Measurements from ENCODE around the gene ADD1. TPM values are rescaled to one million over a fixed set of nuclear protein-coding genes. Genes with fewer than 3 reads are reported as not detected.

ADD1 gene
- total RNA-seq, 1 donor from 2014 or later: 155 TPM

- H3K27ac ChIP-seq (ENCODE audit: low read depth, low read length): peak overlapping the region; percentile 67
- peaks cover 61 to 76% (median 67%) of the 10 kb centered on the region in 3 donors for H3K4me1 ChIP-seq (ENCODE audit: control insufficient read depth in 3 of 3, insufficient read depth in 3 of 3, low read length in 3 of 3)
- H3K27me3 ChIP-seq (ENCODE audit: control insufficient read depth in 3 of 3, insufficient read depth in 3 of 3, low read length in 3 of 3): no peaks in the 10 kb centered on the region
- H3K4me3 ChIP-seq (ENCODE audit: low read length in 3 of 3): peak overlapping the region; percentile 10 to 67 (median 55)
- no peaks in the 10 kb centered on the region for H3K36me3 ChIP-seq (ENCODE audit: control insufficient read depth in 3 of 3, insufficient read depth in 3 of 3, low read length in 3 of 3)
- H3K9me3 ChIP-seq (ENCODE audit: control insufficient read depth in 3 of 3, low read length in 3 of 3): no peaks in the 10 kb centered on the region
- H3K9ac ChIP-seq (ENCODE audit: low read depth in 1 of 3, low read length in 3 of 3): peak overlapping the region; percentile 34 to 72 (median 60)
These were observed 25.3 kb downstream of the ADD1 start for GRCh38 chr4:2868877-2869487.

GRCh38 chr4:2869659-2870058, 26.0 kb downstream of the ADD1 start:
- H3K27ac ChIP-seq (ENCODE audit: low read depth, low read length): no peak overlapping the region
- no peaks in the 10 kb centered on the region for H3K9me3 ChIP-seq (ENCODE audit: control insufficient read depth in 3 of 3, low read length in 3 of 3)
- H3K4me1 ChIP-seq (ENCODE audit: control insufficient read depth in 3 of 3, insufficient read depth in 3 of 3, low read length in 3 of 3): peaks cover 62 to 80% (median 64%) of the 10 kb centered on the region in 3 donors
- no peaks in the 10 kb centered on the region for H3K27me3 ChIP-seq (ENCODE audit: control insufficient read depth in 3 of 3, insufficient read depth in 3 of 3, low read length in 3 of 3)
- no peak overlapping the region for H3K4me3 ChIP-seq (ENCODE audit: low read length in 3 of 3)
- H3K36me3 ChIP-seq (ENCODE audit: control insufficient read depth in 3 of 3, insufficient read depth in 3 of 3, low read length in 3 of 3): no peaks in the 10 kb centered on the region
- H3K9ac ChIP-seq (ENCODE audit: low read depth in 1 of 3, low read length in 3 of 3): no peak overlapping the region

GRCh38 chr4:2870082-2870481, 26.4 kb downstream of the ADD1 start:
- H3K4me3 ChIP-seq (ENCODE audit: low read length in 3 of 3): no peak overlapping the region
- H3K27ac ChIP-seq (ENCODE audit: low read depth, low read length): no peak overlapping the region
- no peak overlapping the region for H3K9ac ChIP-seq (ENCODE audit: low read depth in 1 of 3, low read length in 3 of 3)
- H3K27me3 ChIP-seq (ENCODE audit: control insufficient read depth in 3 of 3, insufficient read depth in 3 of 3, low read length in 3 of 3): no peaks in the 10 kb centered on the region
- no peaks in the 10 kb centered on the region for H3K36me3 ChIP-seq (ENCODE audit: control insufficient read depth in 3 of 3, insufficient read depth in 3 of 3, low read length in 3 of 3)
- H3K9me3 ChIP-seq (ENCODE audit: control insufficient read depth in 3 of 3, low read length in 3 of 3): no peaks in the 10 kb centered on the region
- H3K4me1 ChIP-seq (ENCODE audit: control insufficient read depth in 3 of 3, insufficient read depth in 3 of 3, low read length in 3 of 3): peaks cover 61 to 80% (median 63%) of the 10 kb centered on the region in 3 donors

GRCh38 chr4:2871466-2871865, 27.8 kb downstream of the ADD1 start:
- Histone ChIP-seq H3K27ac (ENCODE audit: low read depth, low read length) (no peak overlapping the region), H3K4me3 (ENCODE audit: low read length in 3 of 3) (no peak overlapping the region), H3K9me3 (ENCODE audit: control insufficient read depth in 3 of 3, low read length in 3 of 3) (no peaks in the 10 kb centered on the region), H3K4me1 (ENCODE audit: control insufficient read depth in 3 of 3, insufficient read depth in 3 of 3, low read length in 3 of 3) (peaks cover 49 to 68% (median 51%) of the 10 kb centered on the region in 3 donors), H3K36me3 (ENCODE audit: control insufficient read depth in 3 of 3, insufficient read depth in 3 of 3, low read length in 3 of 3) (peaks cover 2 to 6% (median 3%) of the 10 kb centered on the region in 3 donors), H3K27me3 (ENCODE audit: control insufficient read depth in 3 of 3, insufficient read depth in 3 of 3, low read length in 3 of 3) (no peaks in the 10 kb centered on the region), H3K9ac (ENCODE audit: low read depth in 1 of 3, low read length in 3 of 3) (no peak overlapping the region)

- Histone ChIP-seq H3K27ac (ENCODE audit: low read depth, low read length) (no peak overlapping the region), H3K4me1 (ENCODE audit: control insufficient read depth in 3 of 3, insufficient read depth in 3 of 3, low read length in 3 of 3) (peaks cover 44 to 63% (median 47%) of the 10 kb centered on the region in 3 donors), H3K9ac (ENCODE audit: low read depth in 1 of 3, low read length in 3 of 3) (no peak overlapping the region), H3K36me3 (ENCODE audit: control insufficient read depth in 3 of 3, insufficient read depth in 3 of 3, low read length in 3 of 3) (peaks cover 3 to 6% (median 3%) of the 10 kb centered on the region in 3 donors), H3K4me3 (ENCODE audit: low read length in 3 of 3) (no peak overlapping the region), H3K27me3 (ENCODE audit: control insufficient read depth in 3 of 3, insufficient read depth in 3 of 3, low read length in 3 of 3) (no peaks in the 10 kb centered on the region), H3K9me3 (ENCODE audit: control insufficient read depth in 3 of 3, low read length in 3 of 3) (no peaks in the 10 kb centered on the region)
These were observed 28.3 kb downstream of the ADD1 start for GRCh38 chr4:2871911-2872310.

- H3K36me3 ChIP-seq (ENCODE audit: control insufficient read depth in 3 of 3, insufficient read depth in 3 of 3, low read length in 3 of 3): peaks cover 3 to 12% (median 6%) of the 10 kb centered on the region in 3 donors
- H3K4me3 ChIP-seq (ENCODE audit: low read length in 3 of 3): no peak overlapping the region
- no peaks in the 10 kb centered on the region for H3K9me3 ChIP-seq (ENCODE audit: control insufficient read depth in 3 of 3, low read length in 3 of 3)
- peaks cover 30 to 49% (median 33%) of the 10 kb centered on the region in 3 donors for H3K4me1 ChIP-seq (ENCODE audit: control insufficient read depth in 3 of 3, insufficient read depth in 3 of 3, low read length in 3 of 3)
- H3K27ac ChIP-seq (ENCODE audit: low read depth, low read length): no peak overlapping the region
- H3K9ac ChIP-seq (ENCODE audit: low read depth in 1 of 3, low read length in 3 of 3): no peak overlapping the region
- H3K27me3 ChIP-seq (ENCODE audit: control insufficient read depth in 3 of 3, insufficient read depth in 3 of 3, low read length in 3 of 3): no peaks in the 10 kb centered on the region
These were observed 29.7 kb downstream of the ADD1 start for GRCh38 chr4:2873329-2873728.

GRCh38 chr4:2874861-2875260, 31.2 kb downstream of the ADD1 start:
- Histone ChIP-seq H3K9ac (ENCODE audit: low read depth in 1 of 3, low read length in 3 of 3) (no peak overlapping the region), H3K27ac (ENCODE audit: low read depth, low read length) (no peak overlapping the region), H3K27me3 (ENCODE audit: control insufficient read depth in 3 of 3, insufficient read depth in 3 of 3, low read length in 3 of 3) (no peaks in the 10 kb centered on the region), H3K4me1 (ENCODE audit: control insufficient read depth in 3 of 3, insufficient read depth in 3 of 3, low read length in 3 of 3) (peaks cover 15 to 34% (median 19%) of the 10 kb centered on the region in 3 donors), H3K36me3 (ENCODE audit: control insufficient read depth in 3 of 3, insufficient read depth in 3 of 3, low read length in 3 of 3) (peaks cover 4 to 15% (median 8%) of the 10 kb centered on the region in 3 donors), H3K4me3 (ENCODE audit: low read length in 3 of 3) (no peak overlapping the region), H3K9me3 (ENCODE audit: control insufficient read depth in 3 of 3, low read length in 3 of 3) (no peaks in the 10 kb centered on the region)

- Histone ChIP-seq H3K27me3 (ENCODE audit: control insufficient read depth in 3 of 3, insufficient read depth in 3 of 3, low read length in 3 of 3) (no peaks in the 10 kb centered on the region), H3K9ac (ENCODE audit: low read depth in 1 of 3, low read length in 3 of 3) (no peak overlapping the region), H3K9me3 (ENCODE audit: control insufficient read depth in 3 of 3, low read length in 3 of 3) (no peaks in the 10 kb centered on the region), H3K4me1 (ENCODE audit: control insufficient read depth in 3 of 3, insufficient read depth in 3 of 3, low read length in 3 of 3) (peaks cover 9 to 27% (median 15%) of the 10 kb centered on the region in 3 donors), H3K36me3 (ENCODE audit: control insufficient read depth in 3 of 3, insufficient read depth in 3 of 3, low read length in 3 of 3) (peaks cover 6 to 18% (median 12%) of the 10 kb centered on the region in 3 donors), H3K4me3 (ENCODE audit: low read length in 3 of 3) (no peak overlapping the region), H3K27ac (ENCODE audit: low read depth, low read length) (no peak overlapping the region)
These were observed 31.9 kb downstream of the ADD1 start for GRCh38 chr4:2875556-2875955.

- H3K4me1 ChIP-seq (ENCODE audit: control insufficient read depth in 3 of 3, insufficient read depth in 3 of 3, low read length in 3 of 3): peaks cover 3 to 11% (median 6%) of the 10 kb centered on the region in 3 donors
- no peak overlapping the region for H3K9ac ChIP-seq (ENCODE audit: low read depth in 1 of 3, low read length in 3 of 3)
- H3K4me3 ChIP-seq (ENCODE audit: low read length in 3 of 3): no peak overlapping the region
- H3K9me3 ChIP-seq (ENCODE audit: control insufficient read depth in 3 of 3, low read length in 3 of 3): no peaks in the 10 kb centered on the region
- no peak overlapping the region for H3K27ac ChIP-seq (ENCODE audit: low read depth, low read length)
- no peaks in the 10 kb centered on the region for H3K27me3 ChIP-seq (ENCODE audit: control insufficient read depth in 3 of 3, insufficient read depth in 3 of 3, low read length in 3 of 3)
- H3K36me3 ChIP-seq (ENCODE audit: control insufficient read depth in 3 of 3, insufficient read depth in 3 of 3, low read length in 3 of 3): peaks cover 10 to 27% (median 18%) of the 10 kb centered on the region in 3 donors
These were observed 34.7 kb downstream of the ADD1 start for GRCh38 chr4:2878346-2878745.

- Histone ChIP-seq H3K27me3 (ENCODE audit: control insufficient read depth in 3 of 3, insufficient read depth in 3 of 3, low read length in 3 of 3) (no peaks in the 10 kb centered on the region), H3K4me3 (ENCODE audit: low read length in 3 of 3) (no peak overlapping the region), H3K9ac (ENCODE audit: low read depth in 1 of 3, low read length in 3 of 3) (no peak overlapping the region), H3K36me3 (ENCODE audit: control insufficient read depth in 3 of 3, insufficient read depth in 3 of 3, low read length in 3 of 3) (peaks cover 12 to 29% (median 19%) of the 10 kb centered on the region in 3 donors), H3K4me1 (ENCODE audit: control insufficient read depth in 3 of 3, insufficient read depth in 3 of 3, low read length in 3 of 3) (peaks cover under 1 to 8% (median 2%) of the 10 kb centered on the region in 3 donors), H3K9me3 (ENCODE audit: control insufficient read depth in 3 of 3, low read length in 3 of 3) (no peaks in the 10 kb centered on the region), H3K27ac (ENCODE audit: low read depth, low read length) (no peak overlapping the region)
These were observed 35.4 kb downstream of the ADD1 start for GRCh38 chr4:2879026-2879425.
